Tibial nerve (tissue), 4 donors: ENCODE data around the gene CAMKK2. TPM values are rescaled to one million over a fixed set of nuclear protein-coding genes. Genes with fewer than 3 reads are reported as not detected.
"Not testable (repeated sequence)": the region's sequence is repeated elsewhere in the genome, so short reads cannot be mapped to it uniquely, and the experiment has no call there.

Source experiments
- DNase-seq, 2 donors: peaks; one replicate each; pipeline ENCODE4 v3.0.0-alpha.2; 2019; ENCODE audit warnings: low spot score in 2 of 2
- H3K27ac ChIP-seq, 4 donors: fragments of 200-600 bp; sonication (generic) in 3 of 4; one replicate each; pipeline ENCODE4 v1.5.1; 2017 to 2019; ENCODE audit warnings: mild to moderate bottlenecking in 1 of 4
- H3K27me3 ChIP-seq, 2 donors: fragments of 200-600 bp; sonication (generic) in 1 of 2; one replicate each; pipeline versions ENCODE4 v1.5.1 to v1.6.0; 2017 to 2019
- H3K36me3 ChIP-seq, 3 donors: fragments of 200-600 bp; sonication (generic); one replicate each; pipeline ENCODE4 v1.5.1; 2018 to 2019
- H3K4me1 ChIP-seq, 4 donors: fragments of 200-600 bp; sonication (generic) in 3 of 4; one replicate each; pipeline ENCODE4 v1.5.1; 2017 to 2019
- H3K4me3 ChIP-seq, 4 donors: fragments of 200-600 bp; sonication (generic) in 3 of 4; one replicate each; pipeline ENCODE4 v1.5.1; 2017 to 2019; ENCODE audit warnings: mild to moderate bottlenecking in 1 of 4, moderate library complexity in 1 of 4
- H3K9me3 ChIP-seq, 4 donors: fragments of 200-600 bp; sonication (generic) in 3 of 4; one replicate each; pipeline ENCODE4 v1.5.1; 2017 to 2019
- CTCF ChIP-seq, 5 experiments: fragments of 200-600 bp in 3 of 5; fragments of 450-650 bp in 2 of 5; sonication (generic) in 3 of 5; IDR thresholded peaks; one replicate each; pipeline ENCODE4 v1.5.1; 2016 to 2019; ENCODE audit warnings: antibody characterized with exemption in 5 of 5, mild to moderate bottlenecking in 3 of 5, moderate library complexity in 2 of 5
- EP300 ChIP-seq, 2 donors: sonication (generic); formaldehyde crosslinking; IDR thresholded peaks; one replicate each; pipeline ENCODE4 v1.6.1; 2017; ENCODE audit warnings: antibody characterized with exemption in 2 of 2, mild to moderate bottlenecking in 1 of 2
- POLR2A ChIP-seq, 2 donors: fragments of 450-650 bp; IDR thresholded peaks; one replicate each; pipeline ENCODE4 v1.6.1; 2017; ENCODE audit warnings: antibody characterized with exemption in 2 of 2, mild to moderate bottlenecking in 2 of 2, moderate library complexity in 2 of 2
- WGBS, 2 donors: methylation state at CpG; one replicate each; pipeline ENCODE4 v1.1.5; 2018; 5-methylcytosine and 5-hydroxymethylcytosine counted together
- total RNA-seq, 4 donors: library from RNA; depleted of rRNA; stranded (reverse); fragments of >200 nt; gene quantifications; one replicate each; pipeline ENCODE4 v1.1.0, GENCODE V29; 2016

The CAMKK2 gene
- total RNA-seq, 4 donors from 2014 or later, result 31.0 to 39.9 (median 32.9) TPM

- Histone ChIP-seq H3K27me3 (no peaks in the 10 kb centered on the region), H3K27ac (no peak overlapping the region), H3K4me3 (no peak overlapping the region), H3K36me3 (peaks cover 2 to 83% (median 13%) of the 10 kb centered on the region in 3 donors), H3K4me1 (peaks cover 0 to 9% (median 0%) of the 10 kb centered on the region in 4 donors), H3K9me3 (no peaks in the 10 kb centered on the region)
- TF ChIP-seq POLR2A (IDR thresholded peaks at IDR 0.05), result no peak
- no peak for TF ChIP-seq CTCF (IDR thresholded peaks at IDR 0.05)
- no peak for TF ChIP-seq EP300 (IDR thresholded peaks at IDR 0.05)
- DNase-seq, result no peak
- WGBS, 2 donors, result 85 to 91% methylated on average over 16 of the region's 16 CpGs
These were observed 64.3 kb downstream of the CAMKK2 start for GRCh38 chr12:121232163-121232562.

- no peak for DNase-seq
- Histone ChIP-seq H3K4me1 (peaks cover 0 to 9% (median 0%) of the 10 kb centered on the region in 4 donors), H3K27me3 (no peaks in the 10 kb centered on the region), H3K4me3 (no peak overlapping the region), H3K9me3 (no peaks in the 10 kb centered on the region), H3K36me3 (peaks cover 2 to 83% (median 13%) of the 10 kb centered on the region in 3 donors), H3K27ac (no peak overlapping the region)
- 86 to 92% methylated on average over 12 of the region's 12 CpGs for WGBS, 2 donors
- no peak for TF ChIP-seq EP300 (IDR thresholded peaks at IDR 0.05)
- peak in 1 of 5 experiments; percentile 15 for TF ChIP-seq CTCF (IDR thresholded peaks at IDR 0.05)
These were observed 66.0 kb downstream of the CAMKK2 start for GRCh38 chr12:121230538-121230907.

GRCh38 chr12:121229826-121230537 lies 66.5 kb downstream of the CAMKK2 start:
- not testable (repeated sequence) for H3K27me3 ChIP-seq, H3K4me3 ChIP-seq, H3K27ac ChIP-seq, H3K9me3 ChIP-seq, H3K4me1 ChIP-seq
- WGBS, 2 donors, result 46 to 51% methylated on average over 19 of the region's 19 CpGs
- peaks cover 2 to 82% (median 13%) of the 10 kb centered on the region in 3 donors for H3K36me3 ChIP-seq
- peak in 1 of 2 donors; percentile 58 for DNase-seq
- TF ChIP-seq EP300 (IDR thresholded peaks at IDR 0.05), result peak in 1 of 2 donors; percentile 15
- TF ChIP-seq CTCF (IDR thresholded peaks at IDR 0.05), result peak; percentile 79 to 87 (median 86)

- no peak for TF ChIP-seq POLR2A (IDR thresholded peaks at IDR 0.05)
- no peak for TF ChIP-seq EP300 (IDR thresholded peaks at IDR 0.05)
- no peak for TF ChIP-seq CTCF (IDR thresholded peaks at IDR 0.05)
- 94% methylated on average over 21 to 23 of the region's 24 CpGs for WGBS, 2 donors
- no peak overlapping the region for H3K27ac ChIP-seq
- H3K9me3 ChIP-seq, result no peaks in the 10 kb centered on the region
- H3K4me1 ChIP-seq, result peaks cover 0 to 9% (median 0%) of the 10 kb centered on the region in 4 donors
- DNase-seq, result no peak
- no peak overlapping the region for H3K4me3 ChIP-seq
- H3K36me3 ChIP-seq, result peaks cover 2 to 75% (median 9%) of the 10 kb centered on the region in 3 donors
- no peaks in the 10 kb centered on the region for H3K27me3 ChIP-seq
These were observed 67.4 kb downstream of the CAMKK2 start for GRCh38 chr12:121228919-121229665.

- no peak overlapping the region for H3K27ac ChIP-seq
- H3K36me3 ChIP-seq, result peaks cover 2 to 74% (median 9%) of the 10 kb centered on the region in 3 donors
- H3K4me1 ChIP-seq, result peaks cover 0 to 9% (median 0%) of the 10 kb centered on the region in 4 donors
- no peak overlapping the region for H3K4me3 ChIP-seq
- H3K9me3 ChIP-seq, result no peaks in the 10 kb centered on the region
- TF ChIP-seq CTCF (IDR thresholded peaks at IDR 0.05), result no peak
- no peak for TF ChIP-seq EP300 (IDR thresholded peaks at IDR 0.05)
- 78 to 79% methylated on average over 9 of the region's 9 CpGs for WGBS, 2 donors
- DNase-seq, result no peak
- no peaks in the 10 kb centered on the region for H3K27me3 ChIP-seq
These were observed 69.2 kb downstream of the CAMKK2 start for GRCh38 chr12:121227294-121227693.

- not testable (repeated sequence) for DNase-seq, H3K9me3 ChIP-seq, H3K4me1 ChIP-seq, H3K4me3 ChIP-seq, H3K27me3 ChIP-seq, H3K27ac ChIP-seq
- peaks cover 2 to 73% (median 9%) of the 10 kb centered on the region in 3 donors for H3K36me3 ChIP-seq
- WGBS, 2 donors, result 89 to 94% methylated on average over 8 of the region's 8 CpGs
These were observed 69.6 kb downstream of the CAMKK2 start for GRCh38 chr12:121226871-121227270.
